NCI-H2227 (cell line): ENCODE data around the gene GNG7.

Experiments used
- DNase-seq: peaks from one replicate; lab custom pipeline; 2025; ENCODE audit not compliant: unreplicated experiment; lab: John Stamatoyannopoulos, UW

The GNG7 gene

GRCh38 chr19:2702170-2703076, at the start of gene GNG7:
Gene GNG7, minus strand, starts transcription at chr19:2702694. Its CDS starts 182,006 bp downstream, at chr19:2520688.
- peak; percentile 93 for DNase-seq

GRCh38 chr19:2751438-2751830, 48.9 kb upstream of the GNG7 start:
- DNase-seq: no peak

DNA sequence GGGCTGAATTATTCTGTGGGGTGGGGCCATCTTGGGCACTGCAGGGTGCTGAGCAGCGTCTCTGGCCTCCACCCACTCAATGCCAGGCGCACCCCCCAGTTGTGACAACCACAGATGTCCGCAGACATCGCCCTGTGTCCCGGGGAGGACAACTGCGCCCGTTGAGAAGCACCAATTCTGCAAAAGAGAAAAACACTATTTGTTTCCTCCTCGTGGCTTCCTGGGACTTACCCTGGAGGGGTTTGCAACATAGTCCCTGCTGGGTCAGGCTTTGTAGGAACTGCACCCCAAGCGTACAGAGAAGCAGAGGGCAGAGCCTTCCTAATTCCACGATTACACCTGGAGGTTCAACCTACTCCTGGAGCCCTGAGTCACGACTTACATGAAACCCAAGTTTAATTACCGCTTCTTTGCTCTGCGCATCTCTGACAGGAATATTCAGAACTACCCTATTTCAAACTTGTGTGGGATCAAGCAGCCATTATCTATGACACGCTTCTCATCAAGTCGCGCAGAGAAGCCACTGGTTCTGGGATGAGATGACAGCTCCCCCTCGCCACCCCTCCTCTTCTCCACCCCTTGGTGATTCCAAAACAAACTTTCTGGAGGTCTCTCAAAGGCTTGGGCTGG, 48.4 kb upstream of the GNG7 start:
- no peak for DNase-seq

GRCh38 chr19:2747349-2747748, 44.9 kb upstream of the GNG7 start:
- no peak for DNase-seq

- DNase-seq: no peak
Measured at GRCh38 chr19:2744113-2744512, 41.6 kb upstream of the GNG7 start.

DNA sequence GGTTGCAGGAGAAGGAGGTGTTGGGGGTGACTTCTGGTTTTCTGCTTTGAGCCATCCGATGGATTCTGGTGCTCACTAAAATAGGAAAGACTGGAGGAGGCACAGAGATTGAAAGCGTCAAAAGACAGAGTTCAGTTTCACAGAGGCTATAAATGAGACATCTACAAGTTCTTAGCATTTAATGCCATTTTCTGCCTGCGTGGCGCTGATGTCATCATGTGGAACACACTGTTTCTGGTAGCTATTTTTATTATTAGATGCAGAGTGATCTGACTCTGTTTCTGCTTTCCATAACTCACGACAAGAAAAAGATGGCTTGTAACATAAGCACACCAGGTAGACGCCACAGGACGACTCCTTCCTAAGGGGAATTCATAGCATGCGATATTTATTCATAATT, 40.6 kb upstream of the GNG7 start:
- DNase-seq: no peak

DNA sequence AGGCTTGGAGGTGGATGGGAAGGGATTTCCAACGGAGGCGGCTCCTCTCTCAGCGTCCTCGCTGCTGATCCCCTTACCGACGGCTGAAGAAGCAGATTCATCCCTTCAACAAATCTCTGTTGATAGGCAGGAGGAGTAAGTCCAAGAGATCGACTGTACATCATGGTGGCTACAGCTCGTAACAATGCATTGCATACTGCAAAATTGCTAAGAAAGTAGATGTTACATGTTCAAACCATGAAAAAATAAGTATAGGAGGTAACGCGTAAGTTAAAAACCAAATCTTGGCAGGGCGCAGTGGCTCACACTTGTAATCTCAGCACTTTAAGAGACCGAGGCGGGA, 37.8 kb upstream of the GNG7 start:
- no peak for DNase-seq

DNA sequence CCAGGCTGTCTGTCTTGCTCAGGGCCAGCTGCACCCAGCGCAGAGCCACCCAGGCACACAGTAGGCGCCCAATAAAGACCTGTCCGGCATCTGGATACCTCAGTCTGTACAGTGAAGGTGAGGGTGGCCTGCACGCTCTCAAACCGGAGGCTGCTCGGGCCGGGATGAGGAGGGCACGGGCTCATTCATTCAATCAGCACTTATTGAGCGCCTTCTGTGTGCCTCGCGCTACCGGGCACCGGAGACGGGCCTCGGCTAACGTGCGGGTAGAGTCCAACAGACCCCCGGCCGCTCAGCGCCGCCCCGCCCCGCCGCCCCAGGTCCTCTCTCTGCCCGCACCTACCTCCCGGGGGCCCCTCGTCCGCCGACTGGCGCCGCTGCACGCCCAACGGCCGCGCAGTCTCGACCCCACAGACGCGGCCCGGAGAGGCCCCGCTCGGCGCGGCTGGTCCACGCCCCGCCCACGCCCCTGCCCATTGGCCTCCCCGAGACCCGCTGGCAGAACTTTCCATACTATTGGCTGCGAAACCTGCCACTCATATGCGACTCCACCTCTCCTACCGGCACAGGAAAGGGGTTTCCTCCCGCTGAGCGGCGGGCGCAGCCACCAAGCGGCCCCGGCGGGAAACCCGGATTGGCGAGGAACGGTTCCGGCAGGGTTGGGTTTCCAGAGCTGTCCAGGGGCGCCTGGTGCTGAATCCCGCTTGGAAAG, 37.3 kb upstream of the GNG7 start, which contains the start of gene SLC39A3:
TSS of gene SLC39A3 (minus strand) at position 416 of the 712 bp plus-strand sequence. CDS start 2,760 bp downstream, outside the sequence.
- peak; percentile 96 for DNase-seq

- no peak for DNase-seq
Measured at GRCh38 chr19:2736550-2737190, 34.2 kb upstream of the GNG7 start.

- DNase-seq: no peak
Measured at GRCh38 chr19:2735374-2735773, 32.9 kb upstream of the GNG7 start.

GRCh38 chr19:2734589-2735288, 32.2 kb upstream of the GNG7 start:
- DNase-seq: no peak

GRCh38 chr19:2733930-2734588, 31.6 kb upstream of the GNG7 start:
- peak; percentile 52 for DNase-seq

GRCh38 chr19:2732883-2733282, 30.4 kb upstream of the GNG7 start:
- no peak for DNase-seq

GRCh38 chr19:2732157-2732725, 29.7 kb upstream of the GNG7 start:
- no peak for DNase-seq

DNA sequence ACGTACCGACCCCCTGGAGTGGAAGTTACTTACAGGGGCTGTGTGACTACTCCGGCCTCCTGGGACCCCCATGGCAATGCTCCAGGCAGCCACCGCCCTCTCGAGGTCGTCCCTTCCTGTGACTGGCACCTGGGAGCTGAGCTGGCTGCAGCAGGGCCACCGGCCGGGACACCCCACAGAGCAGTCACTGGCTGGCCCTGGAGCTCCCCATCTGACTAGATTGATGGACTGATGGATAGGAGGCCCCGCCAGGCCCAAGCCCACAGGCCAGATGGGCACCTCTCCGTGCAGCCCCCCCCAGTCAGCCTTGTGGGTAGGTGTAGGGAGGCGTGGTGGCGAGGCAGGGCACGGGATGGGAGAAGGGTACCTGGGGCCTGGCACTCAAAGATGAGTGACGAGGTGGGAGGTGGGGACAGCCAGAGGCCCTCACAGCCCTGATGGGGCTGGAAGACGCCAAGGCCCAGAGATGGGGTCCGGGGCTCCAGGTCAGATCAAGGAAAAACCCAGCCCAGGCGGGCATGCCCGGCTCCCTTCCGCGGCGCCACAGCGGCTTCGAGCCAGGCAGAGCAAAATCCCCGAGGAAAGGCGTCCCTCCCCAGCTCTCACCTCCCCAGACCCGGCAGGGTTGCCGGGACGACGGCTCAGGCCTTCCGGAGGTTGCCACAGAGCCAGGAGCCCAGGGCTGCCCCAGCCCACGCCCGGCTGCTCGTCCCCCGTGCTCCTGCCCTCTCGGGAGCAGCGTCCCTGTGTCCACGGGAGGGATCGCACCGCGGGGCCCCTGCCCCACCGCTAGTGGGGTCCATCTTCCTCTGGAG, 28.9 kb upstream of the GNG7 start:
- DNase-seq: no peak

DNA sequence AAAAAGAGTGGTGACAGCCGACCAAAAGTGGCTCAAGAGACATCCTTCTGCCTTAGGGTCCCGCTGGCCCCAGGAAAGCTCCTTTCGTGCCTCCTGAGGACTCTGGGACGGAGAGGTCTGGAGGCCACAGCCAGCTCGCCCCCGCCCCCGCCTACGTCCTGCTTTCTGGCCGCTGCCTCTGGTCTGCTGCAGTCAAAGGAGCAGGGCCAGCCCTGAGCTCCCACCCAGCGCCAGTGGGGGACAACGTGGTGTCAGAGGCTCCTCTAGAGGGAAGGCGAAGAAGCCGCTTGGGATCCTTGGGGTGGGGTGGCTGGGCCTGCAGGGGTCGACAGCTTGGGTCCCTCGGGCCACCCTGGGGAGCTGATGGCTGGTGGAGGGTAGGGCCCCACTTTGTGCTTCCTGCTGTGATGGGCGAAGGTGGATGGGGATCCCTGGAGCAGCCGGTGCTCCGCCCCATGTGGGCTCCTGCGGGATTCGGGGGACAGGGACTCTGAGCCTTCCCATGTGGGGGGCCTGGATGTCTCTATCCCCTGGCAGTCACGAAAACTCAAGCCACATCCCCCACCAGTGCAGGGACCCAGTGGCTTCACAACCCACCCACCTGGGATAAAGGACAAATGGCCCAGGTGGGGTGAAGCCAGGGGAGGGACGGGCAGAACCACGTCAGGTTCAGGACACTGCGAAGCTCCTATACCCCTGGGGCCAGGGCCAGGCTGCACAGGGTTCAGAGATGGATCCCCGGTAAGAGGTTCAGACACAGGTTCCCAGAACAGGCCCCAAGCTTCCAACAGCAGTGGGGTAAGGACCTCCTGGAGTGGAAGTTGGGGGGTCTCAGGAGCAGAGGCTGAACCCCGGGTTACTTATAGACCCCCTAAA, 27.7 kb upstream of the GNG7 start:
- no peak for DNase-seq

DNA sequence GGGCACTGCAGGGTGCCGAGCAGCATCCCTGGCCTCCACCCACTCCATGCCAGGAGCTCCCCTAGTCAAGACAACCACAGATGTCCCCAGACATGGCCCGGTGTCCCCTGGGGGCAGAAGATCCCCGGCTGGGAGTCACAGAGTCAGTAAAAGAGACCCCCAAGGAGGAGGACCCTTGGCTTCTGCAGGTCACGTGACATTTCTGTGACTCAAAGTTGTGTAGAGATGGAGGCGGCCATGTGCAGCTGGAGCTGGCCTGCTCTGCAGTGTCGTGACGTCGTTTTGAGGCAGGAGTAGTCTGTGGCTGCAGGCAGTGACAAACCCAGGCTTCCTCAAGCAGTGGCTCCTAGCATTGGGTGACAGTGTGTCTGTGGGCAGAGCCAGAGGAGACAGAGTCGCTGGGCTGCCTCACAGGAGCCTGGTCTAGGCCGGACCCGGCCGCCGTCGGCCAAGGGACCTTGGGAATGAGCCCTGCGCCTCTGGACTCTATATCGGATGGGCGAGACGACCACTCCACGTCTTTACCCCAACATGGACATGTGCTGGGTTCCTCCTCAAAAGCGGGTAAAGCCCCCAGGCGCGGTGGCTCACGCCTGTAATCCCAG, 26.4 kb upstream of the GNG7 start:
- no peak for DNase-seq

DNA sequence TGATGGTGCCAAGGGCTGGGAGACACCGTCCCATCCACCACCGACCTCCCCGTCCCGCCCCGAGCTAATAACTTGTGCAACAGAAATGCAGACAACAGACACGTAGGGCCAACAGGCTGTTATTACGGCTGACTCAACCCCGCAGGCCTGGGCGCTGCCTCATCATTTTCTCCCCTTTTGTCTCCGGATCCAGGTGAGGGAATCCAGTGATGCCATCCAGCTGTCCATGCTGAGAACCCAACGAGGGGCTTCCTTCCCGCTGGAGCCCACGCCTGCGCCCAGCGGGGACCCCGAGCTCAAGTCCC, 25.1 kb upstream of the GNG7 start:
- peak; percentile 30 for DNase-seq
